T-helper 9 cell (primary cell): ENCODE results near the gene ZFPM1.
A peak's percentile ranks its signal among the peaks of the same experiment; 100 is the strongest.

ENCODE experiments used
- DNase-seq: peaks from one replicate; pipeline ENCODE4 v3.0.0-alpha.2; 2020

ZFPM1 gene

GRCh38 chr16:88418869-88419268, 34.2 kb upstream of the ZFPM1 start:
- no peak for DNase-seq

- DNase-seq = no peak
These were observed 33.3 kb upstream of the ZFPM1 start for GRCh38 chr16:88419790-88420189.

DNA sequence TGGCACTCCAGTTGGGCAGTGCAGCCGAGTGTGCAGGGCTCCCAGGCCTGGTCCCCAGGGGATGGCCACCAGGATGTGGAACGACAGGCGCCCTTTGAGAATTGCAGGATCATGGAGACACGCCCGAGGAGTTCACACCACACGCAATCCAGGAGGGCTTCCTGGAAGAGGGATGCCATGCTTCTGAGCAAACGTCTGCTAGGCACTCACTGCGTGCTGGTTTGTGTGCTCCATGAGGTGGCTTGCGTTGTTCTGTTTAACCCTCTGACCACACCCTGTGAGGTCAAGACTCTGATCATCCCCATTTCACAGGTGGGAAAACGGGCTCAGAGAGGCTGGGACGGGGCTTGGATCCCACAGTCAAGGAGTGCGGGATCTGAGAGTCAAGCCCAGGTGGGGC, 32.6 kb upstream of the ZFPM1 start:
- DNase-seq = no peak

DNA sequence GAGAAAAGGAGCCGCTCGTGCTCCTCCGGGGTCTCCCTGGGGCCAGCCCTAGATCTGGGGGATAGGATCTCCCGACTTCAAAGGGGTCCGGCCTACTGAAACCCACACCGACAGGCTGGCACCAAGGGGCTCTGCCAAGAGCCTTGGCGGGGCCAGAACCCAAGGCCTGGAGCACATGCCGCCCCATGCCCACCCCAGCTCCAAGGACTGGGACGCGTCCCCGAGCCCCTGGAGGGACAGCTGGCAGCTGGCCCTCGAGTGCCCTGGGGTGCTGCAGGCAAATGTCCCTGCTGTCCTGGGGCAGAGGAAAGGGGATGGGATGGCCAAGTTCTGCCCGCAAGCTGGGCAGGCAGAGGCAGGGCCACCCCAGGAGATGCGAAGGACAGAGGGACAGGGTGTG, 31.8 kb upstream of the ZFPM1 start:
- DNase-seq = no peak

GRCh38 chr16:88421871-88422433, 31.1 kb upstream of the ZFPM1 start:
- no peak for DNase-seq

DNA sequence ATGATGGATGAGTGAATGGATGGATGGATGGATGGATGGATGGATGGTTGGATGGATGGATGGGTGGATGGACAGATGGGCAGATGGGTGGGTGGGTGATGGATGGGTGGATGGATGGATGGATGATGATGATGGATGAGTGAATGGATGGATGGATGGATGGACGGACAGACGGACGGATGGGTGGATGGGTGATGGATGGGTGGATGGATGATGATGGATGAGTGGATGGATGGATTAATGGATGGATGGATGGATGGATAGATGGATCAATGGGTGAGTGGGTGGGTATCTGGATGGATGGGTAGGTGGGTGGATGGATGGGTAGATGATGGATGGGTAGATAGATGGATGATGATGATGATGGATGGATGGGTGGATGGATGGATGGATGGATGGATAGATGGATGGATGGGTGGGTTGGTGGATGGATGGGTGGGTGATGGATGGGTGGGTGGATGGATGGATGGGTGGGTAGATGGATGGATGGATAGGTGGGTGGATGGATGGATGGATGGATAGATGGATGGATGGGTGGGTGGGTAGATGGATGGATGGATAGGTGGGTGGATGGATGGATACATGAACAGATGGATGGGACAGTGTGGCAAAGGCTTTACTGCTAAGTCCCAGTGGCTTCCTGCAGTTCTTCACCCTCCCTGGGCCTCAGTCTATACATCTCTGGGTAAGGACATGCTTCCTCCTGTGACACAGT, 30.2 kb upstream of the ZFPM1 start:
- DNase-seq = no peak

- DNase-seq = no peak
These were observed 29.6 kb upstream of the ZFPM1 start for GRCh38 chr16:88423448-88423850.

- DNase-seq = no peak
These were observed 28.4 kb upstream of the ZFPM1 start for GRCh38 chr16:88424587-88425235.

- no peak for DNase-seq
These were observed 27.1 kb upstream of the ZFPM1 start for GRCh38 chr16:88426018-88426417.

DNA sequence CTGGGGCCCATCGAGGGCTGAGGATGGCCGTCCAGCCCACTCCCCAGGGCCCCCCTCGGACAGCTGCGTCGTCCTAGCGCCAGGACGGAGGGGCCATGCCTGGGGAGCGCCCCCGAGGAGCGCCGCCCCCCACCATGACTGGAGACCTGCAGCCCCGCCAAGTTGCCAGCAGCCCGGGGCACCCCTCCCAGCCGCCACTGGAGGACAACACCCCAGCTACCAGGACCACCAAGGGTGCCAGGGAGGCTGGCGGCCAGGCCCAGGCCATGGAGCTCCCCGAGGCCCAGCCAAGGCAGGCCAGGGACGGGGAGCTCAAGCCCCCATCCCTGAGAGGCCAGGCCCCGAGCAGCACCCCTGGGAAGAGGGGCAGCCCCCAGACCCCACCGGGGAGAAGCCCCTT, 25.7 kb upstream of the ZFPM1 start:
- no peak for DNase-seq

DNA sequence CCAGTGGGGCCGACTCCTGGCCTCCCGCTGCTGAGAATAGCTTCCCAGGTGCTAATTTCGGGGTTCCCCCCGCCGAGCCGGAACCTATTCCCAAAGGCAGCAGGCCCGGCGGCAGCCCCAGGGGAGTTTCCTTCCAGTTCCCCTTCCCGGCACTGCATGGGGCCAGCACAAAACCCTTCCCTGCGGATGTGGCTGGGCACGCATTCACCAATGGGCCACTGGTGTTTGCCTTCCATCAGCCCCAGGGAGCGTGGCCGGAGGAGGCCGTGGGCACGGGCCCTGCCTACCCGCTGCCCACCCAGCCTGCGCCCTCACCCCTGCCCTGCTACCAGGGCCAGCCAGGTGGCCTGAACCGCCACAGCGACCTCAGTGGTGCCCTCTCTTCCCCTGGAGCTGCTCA, 24.9 kb upstream of the ZFPM1 start:
- no peak for DNase-seq

GRCh38 chr16:88428616-88429386, 24.3 kb upstream of the ZFPM1 start:
- no peak for DNase-seq

GRCh38 chr16:88429387-88430184, 23.5 kb upstream of the ZFPM1 start:
- no peak for DNase-seq

GRCh38 chr16:88430185-88430523, 22.9 kb upstream of the ZFPM1 start:
- no peak for DNase-seq

DNA sequence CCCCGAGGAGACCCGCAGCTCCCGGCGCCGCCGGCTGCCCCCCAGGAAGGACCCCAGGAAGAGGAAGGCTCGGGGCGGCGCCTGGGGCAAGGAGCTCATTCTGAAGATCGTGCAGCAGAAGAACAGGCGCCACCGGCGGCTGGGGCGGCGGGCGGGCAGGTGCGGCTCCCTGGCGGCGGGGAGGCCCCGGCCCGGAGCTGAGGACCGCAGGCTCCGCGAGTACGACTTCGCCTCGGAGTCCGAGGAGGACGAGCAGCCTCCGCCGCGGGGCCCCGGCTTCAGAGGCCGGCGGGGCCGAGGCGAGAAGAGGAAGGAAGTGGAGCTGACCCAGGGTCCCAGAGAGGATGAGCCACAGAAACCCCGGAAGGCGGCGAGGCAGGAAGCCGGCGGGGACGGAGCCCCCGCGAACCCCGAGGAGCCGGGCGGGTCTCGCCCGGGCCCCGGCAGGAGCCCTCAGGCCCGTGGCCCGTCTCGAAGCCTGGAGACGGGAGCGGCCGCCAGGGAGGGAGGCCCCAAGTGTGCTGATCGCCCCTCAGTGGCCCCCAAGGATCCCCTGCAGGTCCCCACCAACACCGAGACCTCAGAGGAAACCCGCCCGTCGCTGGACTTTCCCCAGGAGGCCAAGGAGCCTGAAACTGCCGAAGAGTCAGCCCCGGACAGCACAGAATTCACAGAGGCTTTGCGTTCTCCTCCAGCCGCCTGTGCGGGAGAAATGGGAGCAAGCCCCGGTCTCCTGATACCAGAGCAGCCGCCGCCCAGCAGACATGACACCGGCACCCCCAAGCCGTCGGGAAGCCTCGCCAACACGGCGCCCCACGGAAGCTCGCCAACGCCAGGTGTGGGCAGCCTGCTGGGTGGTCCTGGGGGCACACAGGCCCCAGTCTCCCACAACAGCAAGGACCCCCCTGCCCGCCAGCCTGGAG, 22.3 kb upstream of the ZFPM1 start:
- peak; percentile 22 for DNase-seq

DNA sequence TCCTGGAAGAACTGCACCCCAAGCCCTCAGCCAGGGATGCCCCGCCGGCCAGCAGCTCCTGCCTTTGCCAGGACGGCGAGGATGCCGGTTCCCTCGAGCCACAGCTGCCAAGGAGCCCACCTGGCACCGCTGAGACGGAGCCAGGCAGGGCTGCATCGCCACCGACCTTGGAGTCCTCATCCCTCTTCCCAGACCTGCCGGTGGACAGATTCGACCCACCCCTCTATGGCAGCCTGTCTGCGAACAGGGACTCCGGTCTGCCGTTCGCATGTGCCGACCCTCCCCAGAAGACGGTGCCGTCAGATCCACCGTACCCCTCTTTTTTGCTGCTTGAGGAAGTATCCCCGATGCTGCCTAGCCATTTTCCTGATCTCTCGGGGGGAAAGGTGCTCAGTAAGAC, 21.4 kb upstream of the ZFPM1 start:
- DNase-seq = no peak

GRCh38 chr16:88432174-88432573, 20.9 kb upstream of the ZFPM1 start:
- DNase-seq = no peak

- no peak for DNase-seq
These were observed 20.3 kb upstream of the ZFPM1 start for GRCh38 chr16:88432753-88433152.

DNA sequence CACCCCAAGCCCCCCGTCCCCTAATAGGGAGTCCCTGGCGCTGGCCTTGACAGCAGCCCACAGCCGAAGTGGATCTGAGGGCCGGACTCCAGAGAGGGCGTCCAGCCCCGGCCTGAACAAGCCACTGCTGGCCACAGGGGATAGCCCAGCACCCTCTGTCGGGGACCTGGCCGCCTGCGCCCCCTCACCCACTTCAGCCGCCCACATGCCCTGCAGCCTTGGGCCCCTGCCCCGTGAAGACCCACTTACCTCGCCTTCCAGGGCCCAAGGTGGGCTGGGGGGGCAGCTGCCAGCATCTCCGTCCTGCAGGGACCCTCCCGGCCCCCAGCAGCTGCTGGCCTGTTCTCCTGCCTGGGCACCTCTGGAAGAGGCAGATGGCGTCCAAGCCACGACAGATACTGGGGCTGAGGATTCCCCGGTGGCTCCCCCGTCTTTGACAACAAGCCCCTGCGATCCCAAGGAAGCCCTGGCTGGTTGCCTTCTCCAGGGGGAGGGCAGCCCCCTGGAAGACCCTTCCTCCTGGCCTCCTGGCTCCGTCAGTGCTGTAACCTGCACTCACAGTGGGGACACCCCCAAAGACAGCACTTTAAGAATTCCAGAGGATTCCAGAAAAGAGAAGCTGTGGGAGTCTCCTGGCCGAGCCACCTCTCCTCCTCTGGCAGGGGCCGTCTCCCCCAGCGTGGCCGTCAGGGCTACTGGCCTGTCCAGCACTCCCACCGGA, 19.3 kb upstream of the ZFPM1 start:
- DNase-seq = no peak

- no peak for DNase-seq
These were observed 18.8 kb upstream of the ZFPM1 start for GRCh38 chr16:88434353-88434690.

GRCh38 chr16:88434746-88435145, 18.3 kb upstream of the ZFPM1 start:
- no peak for DNase-seq
